HG02970 (cell line): ENCODE measurements around the gene ZRANB1.

Source experiments
- ATAC-seq: cut with Tn5 transposase; IDR thresholded peaks from one replicate; pipeline ENCODE4 v1.9.1; 2021; ENCODE audit warnings: mild to moderate bottlenecking, moderate library complexity, moderate number of reproducible peaks; ENCODE audit not compliant: unreplicated experiment, low FRiP score

The ZRANB1 gene

DNA sequence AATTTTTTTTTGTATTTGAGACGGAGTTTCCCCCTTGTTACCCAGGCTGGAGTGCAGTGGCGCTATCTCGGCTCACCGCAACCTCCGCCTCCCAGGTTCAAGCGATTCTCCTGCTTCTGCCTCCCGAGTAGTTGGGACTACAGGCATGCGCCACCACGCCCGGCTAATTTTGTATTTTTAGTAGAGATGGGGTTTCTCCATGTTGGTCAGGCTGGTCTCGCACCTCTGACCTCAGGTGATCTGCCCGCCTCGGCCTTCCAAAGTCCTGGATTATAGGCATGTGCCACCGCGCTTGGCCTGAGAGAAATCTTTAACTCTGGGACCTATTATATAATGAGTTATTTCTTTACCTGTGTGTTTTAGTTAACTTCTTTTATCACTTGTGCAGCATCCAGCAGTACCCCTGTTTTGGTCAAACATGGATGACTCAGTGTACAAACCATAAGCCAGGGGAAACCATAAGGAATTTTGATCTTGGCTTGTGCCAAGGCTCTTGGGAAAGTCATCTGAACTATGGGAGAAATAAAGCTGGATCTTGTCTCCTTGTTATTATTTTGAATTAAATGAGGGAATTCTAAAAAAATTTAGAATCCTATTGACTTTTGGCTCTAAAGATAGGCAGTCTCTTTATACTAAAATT lies 23.6 kb upstream of the ZRANB1 start:
- no peak for ATAC-seq

DNA sequence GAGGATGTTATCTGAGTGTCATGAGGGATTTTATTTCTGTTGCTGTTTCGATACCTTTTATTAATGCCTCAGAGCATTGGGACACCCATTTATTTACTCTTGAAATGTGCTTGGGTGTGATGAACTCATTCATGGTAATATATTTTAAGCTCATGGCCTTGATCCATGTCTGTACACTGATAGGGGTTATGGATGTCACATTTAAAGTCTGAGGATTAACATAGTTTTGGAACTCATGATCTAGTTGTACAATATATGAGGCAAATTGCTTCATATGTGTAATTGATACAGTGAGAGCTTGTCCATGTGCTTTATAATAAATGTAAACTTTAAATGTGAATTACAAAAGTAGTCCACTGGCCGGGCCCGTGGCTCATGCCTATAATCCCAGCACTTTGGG lies 23.0 kb upstream of the ZRANB1 start:
- ATAC-seq, result no peak

DNA sequence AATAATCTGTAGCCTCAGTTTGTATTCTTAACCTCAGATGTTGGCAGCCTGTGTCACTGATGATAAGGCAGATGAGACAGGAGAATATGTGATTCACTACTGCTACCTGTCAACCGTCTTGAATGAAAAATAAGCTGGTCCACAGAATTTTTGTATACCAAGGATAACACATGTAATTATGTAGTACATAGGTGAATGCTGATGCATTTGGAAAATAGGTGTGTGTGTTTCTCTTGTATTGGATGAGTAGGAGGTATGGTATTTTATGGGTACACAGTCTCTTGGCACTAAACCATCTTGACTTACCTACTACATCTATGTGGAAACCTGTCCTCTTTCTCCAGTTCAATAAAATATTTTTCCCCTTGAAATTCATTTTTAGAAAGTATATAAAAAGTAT lies 20.7 kb upstream of the ZRANB1 start:
- no peak for ATAC-seq

DNA sequence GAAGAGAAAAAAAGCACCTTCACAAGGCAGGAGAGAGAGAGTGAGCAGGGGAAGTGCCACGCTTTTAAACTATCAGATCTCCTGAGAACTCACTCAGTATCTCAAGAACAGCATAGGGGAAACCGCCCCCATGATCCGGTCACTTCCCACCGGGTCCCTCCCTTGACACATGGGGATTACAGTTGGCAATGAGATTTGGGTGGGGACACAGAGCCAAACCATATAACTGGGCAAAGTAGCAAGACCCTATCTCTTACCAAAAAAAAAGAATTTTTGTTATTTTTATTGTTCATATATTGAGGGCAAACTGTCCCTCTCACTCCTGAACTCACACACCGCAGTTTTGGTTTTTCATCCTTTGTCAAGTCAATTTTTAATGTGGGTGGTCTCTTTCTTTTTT lies 18.2 kb upstream of the ZRANB1 start:
- ATAC-seq, result no peak

DNA sequence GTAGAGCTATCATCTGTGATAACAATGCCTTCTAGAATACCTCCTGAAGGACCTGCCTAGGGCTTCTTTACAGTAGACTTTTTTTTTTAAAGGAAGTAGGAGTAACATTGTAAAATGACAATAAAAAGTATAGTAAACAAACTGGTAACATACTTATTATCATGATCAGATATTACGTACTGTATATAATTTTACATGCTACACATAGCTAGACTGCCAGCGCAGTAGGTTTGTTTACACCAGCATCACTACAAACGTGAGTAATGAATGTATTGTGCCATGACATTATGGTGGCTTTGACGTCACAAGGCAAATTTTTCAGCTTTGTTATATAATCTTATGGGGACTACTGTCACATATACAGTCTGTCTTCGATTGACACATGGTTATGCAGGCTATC lies 15.4 kb upstream of the ZRANB1 start:
- no peak for ATAC-seq

DNA sequence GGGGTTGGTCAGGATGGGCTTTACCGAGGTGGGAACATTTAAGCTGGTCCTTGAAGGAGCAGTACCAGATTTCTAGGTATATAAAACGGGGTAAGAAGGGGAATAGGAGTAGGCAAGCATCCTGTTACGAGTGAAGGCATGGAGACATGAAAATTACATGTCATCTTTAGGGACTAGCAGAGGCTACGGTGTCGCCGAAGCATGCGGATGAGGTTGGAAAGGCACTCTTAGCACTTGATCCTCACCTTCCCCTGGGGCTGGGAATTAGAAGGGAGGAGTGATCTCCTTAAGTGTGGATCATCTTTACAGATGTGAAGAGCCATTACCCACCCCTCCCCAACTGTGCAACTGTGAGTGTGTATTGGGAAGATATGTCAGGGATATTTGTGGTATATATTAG lies 13.8 kb upstream of the ZRANB1 start:
- ATAC-seq, result no peak

DNA sequence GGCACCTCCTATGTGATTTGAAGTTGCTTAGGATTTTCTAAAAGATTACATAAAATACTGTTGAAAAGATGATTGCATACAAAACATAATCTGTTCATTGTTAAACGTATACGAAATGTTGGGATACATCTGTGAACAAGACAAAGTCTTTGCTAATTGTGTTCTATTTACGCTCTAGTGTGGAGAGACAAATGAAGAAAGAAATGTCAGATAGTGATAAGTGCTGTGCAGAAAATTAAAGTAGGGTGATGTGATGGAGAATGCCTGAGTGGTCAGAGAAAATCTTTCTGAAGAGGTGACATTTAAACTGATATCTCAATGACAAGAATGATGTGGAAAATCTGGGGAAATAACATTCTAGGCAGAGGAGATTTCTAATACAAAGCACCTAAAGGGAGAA lies 13.4 kb upstream of the ZRANB1 start:
- ATAC-seq, result no peak

DNA sequence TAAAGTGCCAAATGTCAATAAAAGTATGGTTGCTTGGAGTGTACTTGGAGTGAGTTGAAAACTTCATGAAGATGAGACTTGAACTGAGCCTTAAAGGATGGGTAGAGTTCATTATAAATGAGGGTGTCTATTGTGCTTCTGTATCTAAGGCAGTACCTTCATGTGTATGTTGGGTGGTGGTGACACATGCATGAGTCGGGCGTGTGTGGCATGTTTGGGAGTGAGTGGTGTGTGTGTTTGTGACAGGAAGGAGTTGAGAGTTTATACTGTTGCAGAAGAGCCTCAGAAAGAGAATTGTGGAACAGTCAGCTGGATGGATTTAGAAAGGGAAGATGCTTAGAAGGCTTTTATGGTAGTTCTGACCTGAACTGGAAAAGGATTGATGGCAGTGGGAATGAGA lies 6.0 kb upstream of the ZRANB1 start:
- no peak for ATAC-seq

DNA sequence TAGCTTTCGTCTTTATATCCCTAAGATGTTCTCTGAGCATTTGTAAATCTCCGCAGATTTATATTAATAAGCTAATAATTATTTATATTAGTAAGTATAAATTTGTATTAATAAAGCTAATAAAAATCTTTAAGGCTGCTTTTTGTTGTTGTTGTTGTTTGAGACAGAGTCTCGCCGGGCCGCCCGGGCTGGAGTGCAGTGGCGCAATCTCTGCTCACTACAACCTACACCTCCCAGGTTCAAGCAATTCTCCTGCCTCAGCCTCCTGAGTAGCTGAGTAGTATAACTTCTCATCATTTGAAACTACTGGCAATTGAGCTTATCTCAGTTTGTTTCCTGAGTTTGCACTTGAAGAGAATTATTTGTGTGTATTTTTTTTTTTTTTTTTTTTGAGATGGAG lies 5.1 kb upstream of the ZRANB1 start:
- ATAC-seq, result no peak

DNA sequence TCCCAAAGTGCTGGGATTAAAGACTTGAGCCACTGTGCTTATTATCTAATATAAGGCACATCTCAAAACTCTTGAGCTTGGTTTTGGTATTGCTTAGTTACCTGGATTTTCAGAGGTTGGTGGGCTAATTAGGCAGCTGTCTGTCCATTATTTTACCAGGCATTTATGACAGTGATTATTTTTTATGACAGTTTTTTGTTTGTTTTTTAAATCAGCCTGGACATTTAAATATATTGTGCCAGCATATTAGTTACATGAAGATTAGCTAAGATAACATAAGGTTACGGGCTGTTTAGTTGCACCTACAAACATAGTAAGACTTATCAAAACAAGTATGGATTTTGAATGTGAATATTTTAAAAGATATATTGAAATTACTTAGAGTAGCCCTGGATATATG lies 2.6 kb upstream of the ZRANB1 start:
- no peak for ATAC-seq

DNA sequence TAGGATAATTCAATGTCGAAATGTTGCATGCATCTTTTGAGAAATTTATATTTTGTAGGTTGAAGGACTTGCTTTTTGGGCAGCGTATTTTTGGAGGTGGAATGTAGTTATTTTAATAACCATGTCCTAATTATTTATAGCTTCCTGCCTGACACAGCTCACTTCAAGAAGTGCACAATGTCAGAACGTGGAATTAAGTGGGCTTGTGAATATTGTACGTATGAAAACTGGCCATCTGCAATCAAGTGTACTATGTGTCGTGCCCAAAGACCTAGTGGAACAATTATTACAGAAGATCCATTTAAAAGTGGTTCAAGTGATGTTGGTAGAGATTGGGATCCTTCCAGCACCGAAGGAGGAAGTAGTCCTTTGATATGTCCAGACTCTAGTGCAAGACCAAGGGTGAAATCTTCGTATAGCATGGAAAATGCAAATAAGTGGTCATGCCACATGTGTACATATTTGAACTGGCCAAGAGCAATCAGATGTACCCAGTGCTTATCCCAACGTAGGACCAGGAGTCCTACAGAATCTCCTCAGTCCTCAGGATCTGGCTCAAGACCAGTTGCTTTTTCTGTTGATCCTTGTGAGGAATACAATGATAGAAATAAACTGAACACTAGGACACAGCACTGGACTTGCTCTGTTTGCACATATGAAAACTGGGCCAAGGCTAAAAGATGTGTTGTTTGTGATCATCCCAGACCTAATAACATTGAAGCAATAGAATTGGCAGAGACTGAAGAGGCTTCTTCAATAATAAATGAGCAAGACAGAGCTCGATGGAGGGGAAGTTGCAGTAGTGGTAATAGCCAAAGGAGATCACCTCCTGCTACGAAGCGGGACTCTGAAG lies 620 bp downstream of the ZRANB1 start:
- no peak for ATAC-seq

DNA sequence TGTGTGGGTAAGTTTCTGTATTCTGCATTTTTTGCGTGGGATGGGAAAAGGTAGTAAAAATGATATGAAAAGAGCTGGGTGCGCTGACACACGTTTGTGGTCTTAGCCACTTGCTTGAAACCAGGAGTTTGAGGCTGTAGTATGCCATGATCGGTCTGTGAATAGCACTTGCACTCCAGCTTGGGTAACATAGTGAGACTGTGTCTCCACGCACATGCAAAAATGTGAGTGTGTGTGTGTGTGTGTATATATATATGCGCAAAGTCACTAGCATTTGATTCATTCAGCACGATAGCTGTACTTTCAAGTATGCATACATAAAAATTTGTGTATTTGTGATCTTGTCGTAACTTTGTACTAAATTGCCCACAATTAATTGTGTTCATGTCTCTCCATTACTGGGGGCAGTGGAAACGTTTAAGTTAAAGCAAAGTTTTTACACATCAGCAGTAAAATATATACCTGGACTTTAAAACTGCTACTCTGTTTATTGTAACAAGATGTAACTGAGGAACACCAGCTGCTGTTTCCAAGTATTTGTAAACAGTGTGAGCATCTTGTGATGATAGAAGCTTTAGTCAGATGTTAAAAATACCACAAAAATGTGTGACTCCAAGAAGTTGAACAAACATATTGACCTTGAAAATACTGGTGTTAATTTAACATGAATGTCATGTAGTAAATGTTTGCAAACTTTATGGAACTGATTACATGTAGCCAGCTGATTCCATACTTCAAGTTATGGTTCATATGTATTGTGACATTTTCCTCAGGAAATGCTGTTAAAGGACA lies 1.6 kb downstream of the ZRANB1 start:
- no peak for ATAC-seq

DNA sequence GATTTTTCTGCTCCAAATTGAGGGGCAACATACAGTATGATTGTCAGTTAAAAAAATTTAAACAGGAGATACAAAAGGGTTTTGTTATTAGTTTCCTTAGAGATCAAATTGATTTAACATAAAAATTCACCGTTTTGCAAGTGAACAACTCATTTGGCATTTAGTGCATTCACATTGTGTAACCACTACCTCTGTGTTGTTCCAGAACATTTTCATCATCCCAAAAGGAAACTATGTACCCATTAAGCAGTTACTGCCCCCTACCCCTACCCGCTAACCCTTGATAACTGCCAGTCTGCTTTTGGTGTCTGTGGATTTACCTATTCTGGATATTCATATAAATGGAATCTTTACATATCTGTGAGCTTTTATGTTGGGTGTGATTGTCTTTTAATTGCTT lies 3.1 kb downstream of the ZRANB1 start:
- ATAC-seq, result no peak

DNA sequence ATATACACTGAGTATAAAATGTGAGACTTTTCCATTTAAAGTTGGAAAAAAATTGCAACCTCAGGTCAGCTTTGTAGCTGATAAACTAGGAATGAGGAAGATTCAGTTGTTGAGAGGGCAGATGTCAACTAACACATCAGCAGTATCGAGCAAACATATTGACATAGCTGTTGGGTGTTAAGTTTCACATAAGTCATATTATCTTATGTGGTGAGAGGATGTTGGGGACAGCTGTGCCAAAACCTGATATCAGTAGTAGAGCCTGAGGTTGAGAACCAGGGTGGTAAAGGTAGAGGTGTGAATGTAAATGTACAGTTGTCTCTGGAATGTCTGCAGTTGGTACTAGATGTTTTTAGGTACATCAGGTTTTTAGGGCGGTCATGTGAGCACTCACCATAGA lies 5.0 kb downstream of the ZRANB1 start:
- ATAC-seq, result no peak

DNA sequence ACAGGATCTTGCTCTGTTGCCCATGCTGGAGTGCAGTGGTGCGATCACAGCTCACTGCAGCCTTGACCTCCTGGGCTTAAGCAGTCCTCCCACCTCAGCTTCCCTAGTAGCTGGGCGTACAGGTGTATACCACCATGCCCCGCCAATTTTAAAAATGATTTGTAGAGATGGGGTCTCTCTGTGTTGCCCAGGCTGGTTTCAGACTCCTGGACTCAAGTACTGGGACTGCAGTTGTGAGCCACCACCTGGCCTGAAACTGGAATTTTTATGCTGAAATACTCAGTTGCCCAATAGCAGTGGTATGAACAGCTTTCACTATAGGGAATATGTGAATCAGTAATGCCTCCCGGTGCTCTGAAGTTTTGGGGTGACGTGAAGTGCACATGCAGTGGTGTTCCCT lies 7.6 kb downstream of the ZRANB1 start:
- no peak for ATAC-seq

DNA sequence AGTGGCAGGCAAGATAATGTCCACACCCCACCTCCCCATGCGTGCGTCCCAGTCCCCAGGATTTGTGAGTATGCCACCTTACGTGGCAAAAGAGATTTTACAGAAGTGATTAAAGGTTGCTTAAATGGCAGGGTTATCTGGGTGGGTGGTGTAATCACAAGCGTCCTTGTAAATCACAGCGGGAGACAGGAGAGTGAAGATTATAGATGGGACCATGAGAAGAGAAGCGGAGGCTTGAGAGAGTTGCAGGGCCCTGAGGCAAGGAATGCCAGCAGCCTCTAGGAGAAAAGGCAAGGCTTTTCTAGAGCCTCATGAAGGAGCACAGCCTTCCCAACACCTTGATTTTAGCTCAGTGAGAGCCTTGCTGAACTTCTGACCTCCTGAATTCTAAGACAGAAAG lies 10.2 kb downstream of the ZRANB1 start:
- no peak for ATAC-seq

DNA sequence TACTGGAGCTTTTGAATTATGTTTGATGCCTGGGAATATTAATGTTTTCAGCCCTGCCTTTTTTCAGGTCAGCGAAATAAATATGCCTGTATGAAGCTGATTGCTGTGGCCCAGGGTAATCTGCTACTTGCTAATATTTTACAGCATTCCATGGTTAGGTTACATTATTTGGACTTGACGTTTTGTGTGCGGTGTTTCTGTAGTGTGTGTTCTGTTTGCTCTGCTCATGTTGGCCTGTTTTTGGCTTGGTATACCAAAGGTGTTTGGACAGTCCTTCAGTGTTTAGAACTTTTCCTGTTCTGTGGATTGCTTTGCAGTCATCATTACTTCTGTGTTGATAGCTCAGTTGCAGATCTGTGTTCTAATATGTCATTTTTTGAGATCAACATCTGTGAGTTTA lies 11.5 kb downstream of the ZRANB1 start:
- no peak for ATAC-seq

DNA sequence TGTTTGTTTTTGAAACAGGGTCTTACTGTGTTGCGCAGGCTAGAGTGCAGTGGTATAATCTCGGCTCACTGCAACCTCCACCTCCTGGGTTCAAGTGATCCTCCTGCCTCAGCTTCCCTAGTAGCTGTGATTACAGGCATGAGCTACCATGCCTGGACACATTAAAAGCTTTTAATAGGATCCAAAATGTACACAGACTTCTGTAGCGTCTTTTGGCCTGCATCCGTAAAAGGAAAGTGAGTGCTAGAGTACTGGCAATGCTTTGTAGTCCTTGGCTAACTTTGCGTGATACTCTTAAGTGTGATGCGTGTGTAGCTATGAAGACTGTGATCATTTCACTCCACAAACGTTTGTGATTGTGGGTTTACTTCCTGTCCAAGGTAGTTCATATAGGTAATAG lies 13.3 kb downstream of the ZRANB1 start:
- ATAC-seq, result no peak

DNA sequence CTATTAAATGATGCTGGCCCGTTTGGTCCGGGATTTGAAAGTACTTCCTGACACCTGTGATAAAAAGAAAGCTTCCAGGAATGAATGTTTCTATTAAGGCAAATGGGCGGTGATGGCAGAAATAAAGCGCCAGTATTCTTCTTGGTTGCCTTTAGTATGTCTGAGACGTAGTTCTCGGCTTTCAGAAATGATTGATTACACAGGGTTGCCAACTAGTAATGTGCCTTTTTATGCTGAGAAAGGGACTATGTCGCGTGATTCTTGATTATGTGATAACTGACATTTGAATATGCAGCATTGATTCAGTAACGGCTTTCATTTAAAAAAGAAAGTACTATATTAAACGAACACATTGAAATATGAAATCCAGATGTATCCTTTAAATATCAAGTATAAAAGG lies 13.9 kb downstream of the ZRANB1 start:
- no peak for ATAC-seq

DNA sequence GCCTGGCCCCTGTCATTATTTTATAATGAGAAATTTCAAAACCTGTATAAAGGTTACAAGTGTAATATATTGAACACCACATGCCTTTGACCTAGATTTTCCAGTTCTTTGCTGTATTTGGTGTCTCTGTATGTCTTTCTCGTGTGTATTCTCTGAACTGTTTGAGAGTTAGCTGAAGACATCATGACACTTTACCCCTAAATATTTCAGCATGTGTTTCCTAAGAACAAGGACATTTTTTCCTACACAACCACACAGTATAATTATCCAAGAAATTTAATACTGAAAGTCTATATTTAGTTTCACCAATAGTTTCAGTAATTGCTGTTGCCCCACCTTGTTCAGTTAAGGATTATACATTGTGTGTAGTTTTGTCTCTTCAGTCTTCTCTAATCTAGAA lies 14.8 kb downstream of the ZRANB1 start:
- no peak for ATAC-seq

DNA sequence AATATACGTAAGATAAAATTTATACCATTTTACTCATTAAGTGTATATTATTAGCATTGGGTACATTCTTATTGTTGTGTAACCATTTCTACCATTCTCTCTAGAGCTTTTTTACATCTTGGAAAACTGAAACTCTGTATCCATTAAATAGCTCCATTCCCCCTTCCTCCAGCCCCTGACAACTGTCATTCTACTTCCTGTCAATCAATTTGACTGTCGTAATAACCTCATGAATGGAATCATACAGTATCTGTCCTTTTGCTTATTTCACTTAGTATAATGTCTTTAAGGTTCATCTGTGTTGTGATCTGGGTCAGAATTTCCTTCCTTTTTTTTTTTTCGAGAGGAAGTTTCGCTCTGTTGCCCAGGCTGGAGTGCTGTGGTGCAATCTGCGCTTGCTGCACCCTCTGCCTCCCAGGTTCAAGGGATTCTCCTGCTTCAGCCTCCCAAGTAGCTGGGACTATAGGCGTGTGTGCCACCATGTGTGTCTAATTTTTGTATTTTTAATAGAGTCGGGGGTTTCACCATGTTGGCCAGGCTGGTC lies 15.6 kb downstream of the ZRANB1 start:
- no peak for ATAC-seq
